H9 (cell line): ENCODE data around the gene CST11. TPM values are rescaled to one million over a fixed set of nuclear protein-coding genes. Genes with fewer than 3 reads are reported as not detected.

ENCODE experiments used
- DNase-seq: peaks from one replicate; pipeline ENCODE4 v3.0.0-alpha.2; 2017
- H2AFZ ChIP-seq: one replicate; pipeline ENCODE4 v1.6.1; 2013; ENCODE audit warnings: mild to moderate bottlenecking, low read length, control low read depth, moderate library complexity
- H2AK5ac ChIP-seq: 2 replicates; pipeline ENCODE4 v1.6.1; 2013; ENCODE audit warnings: low read length, control low read depth, mixed read lengths; ENCODE audit not compliant: insufficient read length
- H2BK120ac ChIP-seq: one replicate; pipeline ENCODE4 v1.6.1; 2013; ENCODE audit warnings: low read depth, mild to moderate bottlenecking, low read length, control low read depth, inconsistent platforms; ENCODE audit not compliant: poor library complexity, severe bottlenecking
- H2BK12ac ChIP-seq: 2 replicates; pipeline ENCODE4 v1.6.1; 2013; ENCODE audit warnings: low read length, control low read depth, mixed read lengths, low read depth; ENCODE audit not compliant: insufficient read length
- H2BK15ac ChIP-seq: 2 replicates; pipeline ENCODE4 v1.6.1; 2013; ENCODE audit warnings: low read depth, low read length, control low read depth
- H2BK20ac ChIP-seq: one replicate; pipeline ENCODE4 v1.6.1; 2013; ENCODE audit warnings: low read depth, mild to moderate bottlenecking, low read length, control low read depth, inconsistent platforms; ENCODE audit not compliant: poor library complexity, severe bottlenecking
- H2BK5ac ChIP-seq: 2 replicates; pipeline ENCODE4 v1.6.1; 2013; ENCODE audit warnings: low read length, control low read depth, mixed read lengths; ENCODE audit not compliant: insufficient read length
- H3K14ac ChIP-seq: 2 replicates; pipeline ENCODE4 v1.6.1; 2013; ENCODE audit warnings: low read length, control low read depth; ENCODE audit not compliant: insufficient read depth
- H3K18ac ChIP-seq: 2 replicates; pipeline ENCODE4 v1.6.1; 2013; ENCODE audit warnings: low read depth, mild to moderate bottlenecking, mixed read lengths, low read length, control low read depth; ENCODE audit not compliant: insufficient read length
- H3K23ac ChIP-seq: 2 replicates; pipeline ENCODE4 v1.6.1; 2013; ENCODE audit warnings: low read length, control low read depth, mixed read lengths, low read depth; ENCODE audit not compliant: insufficient read length
- H3K23me2 ChIP-seq: 2 replicates; pipeline ENCODE4 v1.6.1; 2013; ENCODE audit warnings: low read depth, mild to moderate bottlenecking, mixed read lengths, low read length, control low read depth; ENCODE audit not compliant: insufficient read length, poor library complexity, severe bottlenecking
- H3K27ac ChIP-seq: 2 replicates; pipeline ENCODE4 v1.5.1; 2013; ENCODE audit warnings: low read length, control low read depth, mixed read lengths, low read depth; ENCODE audit not compliant: insufficient read length
- H3K27me3 ChIP-seq: 2 replicates; pipeline ENCODE4 v1.6.1; 2013; ENCODE audit warnings: low read length, control low read depth, inconsistent platforms; ENCODE audit not compliant: insufficient read depth
- H3K4ac ChIP-seq: 2 replicates; pipeline ENCODE4 v1.6.1; 2013; ENCODE audit warnings: low read depth, mild to moderate bottlenecking, control low read depth, inconsistent platforms, low read length, moderate library complexity
- H3K4me1 ChIP-seq: 2 replicates; pipeline ENCODE4 v1.6.1; 2013; ENCODE audit warnings: low read length, control low read depth, inconsistent platforms; ENCODE audit not compliant: insufficient read depth
- H3K4me2 ChIP-seq: 2 replicates; pipeline ENCODE4 v1.6.1; 2013; ENCODE audit warnings: low read length, control low read depth, mixed read lengths; ENCODE audit not compliant: insufficient read length, insufficient read depth
- H3K56ac ChIP-seq: 2 replicates; pipeline ENCODE4 v1.6.1; 2013; ENCODE audit warnings: low read depth, mild to moderate bottlenecking, mixed read lengths, low read length, control low read depth; ENCODE audit not compliant: insufficient read length
- H3K79me1 ChIP-seq: 2 replicates; pipeline ENCODE4 v1.6.1; 2013; ENCODE audit warnings: low read depth, mild to moderate bottlenecking, moderate library complexity, low read length, control low read depth, inconsistent platforms; ENCODE audit not compliant: insufficient read depth, poor library complexity, severe bottlenecking
- H3K79me2 ChIP-seq: 2 replicates; pipeline ENCODE4 v1.6.1; 2013; ENCODE audit warnings: low read length, control low read depth, inconsistent platforms; ENCODE audit not compliant: insufficient read depth
- H3K9ac ChIP-seq: 2 replicates; pipeline ENCODE4 v1.6.1; 2013; ENCODE audit warnings: low read length, control low read depth, mixed read lengths; ENCODE audit not compliant: insufficient read length; ENCODE audit errors: extremely low read depth
- H3K9me3 ChIP-seq: one replicate; pipeline ENCODE4 v1.6.1; 2013; ENCODE audit warnings: low read depth, low read length, inconsistent platforms; ENCODE audit not compliant: control insufficient read depth
- H3T11ph ChIP-seq: one replicate; pipeline ENCODE4 v1.6.1; 2013; ENCODE audit warnings: mild to moderate bottlenecking, low read length, control low read depth, inconsistent platforms
- H4K20me1 ChIP-seq: one replicate; pipeline ENCODE4 v1.6.1; 2013; ENCODE audit not compliant: control insufficient read depth, insufficient read length, insufficient read depth
- H4K5ac ChIP-seq: 2 replicates; pipeline ENCODE4 v1.6.1; 2013; ENCODE audit warnings: low read depth, mild to moderate bottlenecking, mixed read lengths, low read length, control low read depth; ENCODE audit not compliant: insufficient read length
- H4K8ac ChIP-seq: replicated peaks from 2 replicates; pipeline ENCODE4 v1.6.1; 2013; ENCODE audit warnings: low read length, control low read depth, mixed read lengths, low read depth; ENCODE audit not compliant: insufficient read length
- H4K91ac ChIP-seq: 2 replicates; pipeline ENCODE4 v1.6.1; 2013; ENCODE audit warnings: low read depth, mild to moderate bottlenecking, moderate library complexity, mixed read lengths, low read length, control low read depth; ENCODE audit not compliant: insufficient read length
- H3K27ac Mint-ChIP-seq, 3 experiments: 2 replicates in 2 of 3; 3 replicates in 1 of 3; pipeline ENCODE4 v1.8.0; 2020 to 2021; ENCODE audit warnings: mixed read lengths in 3 of 3, mild to moderate bottlenecking in 1 of 3, moderate library complexity in 1 of 3
- H3K27me3 Mint-ChIP-seq: 2 replicates; pipeline ENCODE4 v1.8.0; 2021; ENCODE audit warnings: low read depth, mild to moderate bottlenecking, moderate library complexity, mixed read lengths
- H3K36me3 Mint-ChIP-seq, 3 experiments: 2 replicates in 2 of 3; 3 replicates in 1 of 3; pipeline ENCODE4 v1.8.0; 2020 to 2021; ENCODE audit warnings: low read depth in 3 of 3, mixed read lengths in 3 of 3; ENCODE audit not compliant: insufficient read depth in 1 of 3
- H3K4me1 Mint-ChIP-seq, 2 experiments: 2 replicates each; pipeline ENCODE4 v1.8.0; 2020; ENCODE audit warnings: mixed read lengths in 2 of 2
- H3K4me3 Mint-ChIP-seq, 2 experiments: 2 replicates in 1 of 2; 3 replicates in 1 of 2; pipeline ENCODE4 v1.8.0; 2020 to 2021; ENCODE audit warnings: mild to moderate bottlenecking in 2 of 2, mixed read lengths in 2 of 2, moderate library complexity in 1 of 2
- H3K9me3 Mint-ChIP-seq, 2 experiments: 2 replicates in 1 of 2; 3 replicates in 1 of 2; pipeline ENCODE4 v1.8.0; 2020; ENCODE audit warnings: mild to moderate bottlenecking in 2 of 2, mixed read lengths in 2 of 2, moderate library complexity in 1 of 2
- CTCF ChIP-seq: fragments of 200-600 bp; sonication (generic); conservative IDR thresholded peaks from 3 replicates; pipeline ENCODE4 v1.8.0; 2021; ENCODE audit warnings: antibody characterized with exemption, mild to moderate bottlenecking
- WGBS: extraction: QIAGEN DNeasy Blood & Tissue Kit; methylation state at CpG from one replicate; pipeline ENCODE4 v1.1.7; 2013; ENCODE audit warnings: missing lambda C conversion rate, low lambda C conversion rate, mixed read lengths; ENCODE audit not compliant: insufficient read length; ENCODE audit errors: extremely low coverage; 5-methylcytosine and 5-hydroxymethylcytosine counted together
- total RNA-seq: library from RNA; stranded (reverse); gene quantifications from 2 replicates; pipeline ENCODE4 v1.2.1, GENCODE V29; 2021

CST11 gene
- total RNA-seq, 1 experiment from 2014 or later = not detected

- no peak overlapping the region for H3K4ac ChIP-seq
- no peaks in the 10 kb centered on the region for H3K23me2 ChIP-seq
- no peaks in the 10 kb centered on the region for H3K79me2 ChIP-seq
- H3K9ac ChIP-seq = no peak overlapping the region
- no peaks in the 10 kb centered on the region; the same call in 1 of the 2 replicates for H3K4me1 ChIP-seq
- no peak overlapping the region for H2BK5ac ChIP-seq
- H3K56ac ChIP-seq = no peak overlapping the region
- no peak overlapping the region for H3T11ph ChIP-seq
- no peak overlapping the region for H3K14ac ChIP-seq
- H4K91ac ChIP-seq = no peak overlapping the region
- no peaks in the 10 kb centered on the region for H3K36me3 Mint-ChIP-seq
- H3K4me3 Mint-ChIP-seq = no peak overlapping the region; a peak in 1 of 5 replicates
- H3K27ac Mint-ChIP-seq = no peak overlapping the region; a peak in 1 of 7 replicates
- DNase-seq = no peak
- H2BK15ac ChIP-seq = no peak overlapping the region
- WGBS = 100% methylated on average over 1 of the region's 4 CpGs
- no peak overlapping the region for H2AFZ ChIP-seq
- H2BK120ac ChIP-seq = no peak overlapping the region
- H3K79me1 ChIP-seq = no peaks in the 10 kb centered on the region
- no peaks in the 10 kb centered on the region for H3K27me3 ChIP-seq
- H3K9me3 ChIP-seq = no peaks in the 10 kb centered on the region
- no peak overlapping the region for H4K5ac ChIP-seq
- H4K8ac ChIP-seq = no peak overlapping the region
- no peak overlapping the region for H3K27ac ChIP-seq
- no peak overlapping the region for H2BK20ac ChIP-seq
- H2BK12ac ChIP-seq = no peak overlapping the region
- H2AK5ac ChIP-seq = no peak overlapping the region
- no peak for TF ChIP-seq CTCF
- H3K23ac ChIP-seq = peak overlapping the region; percentile 5
- H3K4me1 Mint-ChIP-seq = peaks cover 5 to 8% of the 10 kb centered on the region in 2 experiments
- H3K27me3 Mint-ChIP-seq = peaks cover 2% of the 10 kb centered on the region; the same call in 1 of the 2 replicates
- H3K4me2 ChIP-seq = no peak overlapping the region
- no peaks in the 10 kb centered on the region for H3K9me3 Mint-ChIP-seq
- H4K20me1 ChIP-seq = no peaks in the 10 kb centered on the region
- no peak overlapping the region for H3K18ac ChIP-seq
Observed at GRCh38 chr20:23444859-23445258, 7.8 kb downstream of the CST11 start.
